AG09309 (cell line): ENCODE results near the gene PDLIM7.

Experiments used
- DNase-seq: peaks from one replicate; pipeline ENCODE4 v3.0.0-alpha.2; 2010; ENCODE audit warnings: low read depth
- H3K4me3 ChIP-seq: 2 replicates; pipeline ENCODE4 v1.5.1; 2011; ENCODE audit warnings: mild to moderate bottlenecking, low read depth, low read length, moderate library complexity; ENCODE audit not compliant: control insufficient read depth
- TF ChIP-seq, protein P1 (sequence below): IDR thresholded peaks from 2 replicates; pipeline ENCODE4 v1.5.1; 2011; ENCODE audit warnings: mild to moderate bottlenecking, low read depth, low read length, inconsistent platforms; ENCODE audit not compliant: insufficient read depth, control insufficient read depth; ENCODE audit errors: missing control alignments

Gene PDLIM7

GRCh38 chr5:177442066-177442826 lies 55.2 kb downstream of the PDLIM7 start:
- no peak overlapping the region for H3K4me3 ChIP-seq
- TF ChIP-seq, protein P1, sequence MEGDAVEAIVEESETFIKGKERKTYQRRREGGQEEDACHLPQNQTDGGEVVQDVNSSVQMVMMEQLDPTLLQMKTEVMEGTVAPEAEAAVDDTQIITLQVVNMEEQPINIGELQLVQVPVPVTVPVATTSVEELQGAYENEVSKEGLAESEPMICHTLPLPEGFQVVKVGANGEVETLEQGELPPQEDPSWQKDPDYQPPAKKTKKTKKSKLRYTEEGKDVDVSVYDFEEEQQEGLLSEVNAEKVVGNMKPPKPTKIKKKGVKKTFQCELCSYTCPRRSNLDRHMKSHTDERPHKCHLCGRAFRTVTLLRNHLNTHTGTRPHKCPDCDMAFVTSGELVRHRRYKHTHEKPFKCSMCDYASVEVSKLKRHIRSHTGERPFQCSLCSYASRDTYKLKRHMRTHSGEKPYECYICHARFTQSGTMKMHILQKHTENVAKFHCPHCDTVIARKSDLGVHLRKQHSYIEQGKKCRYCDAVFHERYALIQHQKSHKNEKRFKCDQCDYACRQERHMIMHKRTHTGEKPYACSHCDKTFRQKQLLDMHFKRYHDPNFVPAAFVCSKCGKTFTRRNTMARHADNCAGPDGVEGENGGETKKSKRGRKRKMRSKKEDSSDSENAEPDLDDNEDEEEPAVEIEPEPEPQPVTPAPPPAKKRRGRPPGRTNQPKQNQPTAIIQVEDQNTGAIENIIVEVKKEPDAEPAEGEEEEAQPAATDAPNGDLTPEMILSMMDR = no peak
- no peak for DNase-seq

GRCh38 chr5:177440990-177441780 lies 56.2 kb downstream of the PDLIM7 start:
- no peak overlapping the region for H3K4me3 ChIP-seq
- no peak for DNase-seq
- TF ChIP-seq, protein P1 = no peak

DNA sequence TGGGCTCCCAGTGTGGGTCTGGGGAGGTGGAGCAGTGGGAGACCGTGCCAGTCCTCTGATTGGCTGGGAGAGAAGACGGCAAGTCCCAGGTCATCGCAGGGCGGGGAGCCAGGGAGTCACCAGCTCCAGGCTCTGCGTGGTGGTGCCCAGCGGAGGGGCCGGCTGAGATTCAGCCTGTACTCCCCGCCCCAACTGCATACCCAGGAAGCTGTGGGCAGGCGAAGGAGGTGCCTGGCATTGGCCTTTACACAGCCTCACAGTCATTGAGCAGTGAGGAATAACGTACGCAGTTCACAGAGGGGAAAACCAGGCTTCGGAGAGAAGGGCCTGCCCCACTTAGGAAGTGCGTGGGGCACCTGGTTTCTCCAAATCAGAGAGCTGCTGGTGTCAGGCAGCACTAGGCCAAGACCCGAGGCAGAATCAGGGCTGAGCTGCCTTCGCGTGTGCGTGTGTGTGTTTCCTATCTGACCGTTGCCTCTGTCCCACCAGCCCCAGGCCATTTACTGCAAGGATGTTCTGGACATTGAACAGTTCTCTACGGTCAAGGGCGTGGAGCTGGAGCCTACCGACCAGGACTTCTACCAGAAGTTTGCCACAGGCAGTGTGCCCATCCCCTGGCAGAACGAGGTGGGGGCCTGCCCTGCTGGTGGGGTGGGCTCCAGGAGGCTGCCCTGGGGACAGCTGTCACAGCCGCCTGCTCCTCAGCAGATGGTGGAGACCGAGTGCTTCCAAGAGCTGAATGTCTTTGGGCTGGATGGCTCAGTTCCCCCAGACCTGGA lies 57.0 kb downstream of the PDLIM7 start:
- no peak for DNase-seq
- H3K4me3 ChIP-seq = no peak overlapping the region
- TF ChIP-seq, protein P1 = no peak

- DNase-seq = no peak
- TF ChIP-seq, protein P1 = no peak
- no peak overlapping the region for H3K4me3 ChIP-seq
These were observed 57.8 kb downstream of the PDLIM7 start for GRCh38 chr5:177439518-177440053.

GRCh38 chr5:177438468-177438867 lies 58.9 kb downstream of the PDLIM7 start:
- DNase-seq = no peak
- no peak overlapping the region for H3K4me3 ChIP-seq
- TF ChIP-seq, protein P1 = no peak

DNA sequence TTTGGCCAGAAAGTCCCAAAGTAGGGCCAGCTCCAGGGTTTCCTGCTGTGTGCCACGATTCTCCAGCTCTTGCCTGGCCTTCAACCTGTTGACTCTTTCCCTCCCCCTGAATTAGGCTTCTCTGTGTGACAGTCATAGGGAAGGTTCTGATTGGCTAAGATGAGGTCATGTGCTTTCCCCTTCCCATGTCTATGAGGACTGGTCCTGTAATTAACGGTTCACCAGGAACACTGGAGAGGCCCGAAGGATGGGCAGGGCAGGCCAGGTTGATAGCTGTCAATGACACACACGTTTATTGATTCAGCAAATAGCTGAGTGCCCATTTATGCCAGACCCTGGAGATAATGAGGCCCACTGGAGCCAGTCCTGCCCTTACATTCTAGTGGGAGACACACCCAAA lies 59.8 kb downstream of the PDLIM7 start:
- DNase-seq = no peak
- TF ChIP-seq, protein P1 = no peak
- H3K4me3 ChIP-seq = no peak overlapping the region
